Esophagus (tissue), 2 donors: ENCODE data around the gene RAB34. TPM values are rescaled to one million over a fixed set of nuclear protein-coding genes. Genes with fewer than 3 reads are reported as not detected.

ENCODE experiments used
- H3K27ac ChIP-seq, 2 donors: one replicate each; pipeline ENCODE4 v1.5.1; 2013; ENCODE audit warnings: low read depth in 2 of 2, mild to moderate bottlenecking in 2 of 2, inconsistent platforms in 1 of 2, low read length in 1 of 2, moderate library complexity in 1 of 2
- H3K27me3 ChIP-seq, 2 donors: one replicate each; pipeline ENCODE4 v1.6.1; 2013; ENCODE audit warnings: low read length in 2 of 2, control low read depth in 1 of 2, mild to moderate bottlenecking in 1 of 2; ENCODE audit not compliant: insufficient read depth in 2 of 2, control insufficient read depth in 1 of 2
- H3K36me3 ChIP-seq, 2 donors: one replicate each; pipeline ENCODE4 v1.6.1; 2013; ENCODE audit warnings: low read length in 1 of 2; ENCODE audit not compliant: control insufficient read depth in 2 of 2, insufficient read depth in 2 of 2
- H3K4me1 ChIP-seq, 2 donors: one replicate each; pipeline ENCODE4 v1.6.1; 2013; ENCODE audit warnings: low read length in 1 of 2; ENCODE audit not compliant: control insufficient read depth in 2 of 2, insufficient read depth in 2 of 2
- H3K4me3 ChIP-seq, 2 donors: one replicate each; pipeline ENCODE4 v1.5.1; 2013; ENCODE audit warnings: low read length in 2 of 2, mild to moderate bottlenecking in 2 of 2, low read depth in 1 of 2, moderate library complexity in 1 of 2
- H3K9me3 ChIP-seq, 2 donors: one replicate each; pipeline ENCODE4 v1.6.1; 2013; ENCODE audit warnings: mild to moderate bottlenecking in 2 of 2, low read depth in 1 of 2, low read length in 1 of 2, moderate library complexity in 1 of 2; ENCODE audit not compliant: control insufficient read depth in 2 of 2, insufficient read depth in 1 of 2
- WGBS, 2 donors: extraction: QIAGEN DNeasy Blood & Tissue Kit; methylation state at CpG; one replicate each; pipeline ENCODE4 v1.1.7; 2013; 5-methylcytosine and 5-hydroxymethylcytosine counted together
- polyA plus RNA-seq, 2 donors: library from polyadenylated mRNA; stranded (reverse); fragments of 200-250 nt; gene quantifications; one replicate each; pipeline ENCODE4 v1.2.3, GENCODE V29; 2013
- donor health status: healthy with polysubstance abuse.
- donor health status: Bipolar disorder and iron deficiency.

The RAB34 gene
- polyA plus RNA-seq, 2 donors: 31.5 to 42.2 TPM

- 86 to 88% methylated on average over 7 of the region's 7 CpGs for WGBS, 2 donors
- H3K36me3 ChIP-seq: peaks cover 0 to 18% of the 10 kb centered on the region in 2 donors
- no peak overlapping the region for H3K4me3 ChIP-seq
- no peak overlapping the region for H3K27ac ChIP-seq
- H3K4me1 ChIP-seq: peaks cover 0 to 2% of the 10 kb centered on the region in 2 donors
- no peaks in the 10 kb centered on the region for H3K9me3 ChIP-seq
- H3K27me3 ChIP-seq: no peaks in the 10 kb centered on the region
Measured at GRCh38 chr17:28755486-28755885, 37.8 kb upstream of the RAB34 start.

GRCh38 chr17:28751600-28752366 is 34.1 kb upstream of the RAB34 start:
- 93 to 94% methylated on average over 10 of the region's 10 CpGs for WGBS, 2 donors
- H3K4me1 ChIP-seq: peaks cover 0 to 26% of the 10 kb centered on the region in 2 donors
- no peaks in the 10 kb centered on the region for H3K27me3 ChIP-seq
- H3K4me3 ChIP-seq: no peak overlapping the region
- peaks cover 13 to 29% of the 10 kb centered on the region in 2 donors for H3K36me3 ChIP-seq
- no peak overlapping the region for H3K27ac ChIP-seq
- no peaks in the 10 kb centered on the region for H3K9me3 ChIP-seq

GRCh38 chr17:28750178-28751047 is 32.7 kb upstream of the RAB34 start:
- Histone ChIP-seq H3K9me3 (no peaks in the 10 kb centered on the region), H3K27me3 (no peaks in the 10 kb centered on the region), H3K27ac (no peak overlapping the region), H3K36me3 (peaks cover 13 to 29% of the 10 kb centered on the region in 2 donors), H3K4me3 (no peak overlapping the region), H3K4me1 (peaks cover 4 to 34% of the 10 kb centered on the region in 2 donors)
- 25 to 30% methylated on average over 20 of the region's 20 CpGs for WGBS, 2 donors

- Histone ChIP-seq H3K4me3 (no peak overlapping the region), H3K9me3 (no peaks in the 10 kb centered on the region), H3K4me1 (peaks cover 7 to 37% of the 10 kb centered on the region in 2 donors), H3K27ac (peak overlapping the region; percentile 8 to 59), H3K36me3 (peaks cover 13 to 29% of the 10 kb centered on the region in 2 donors), H3K27me3 (no peaks in the 10 kb centered on the region)
- 51 to 56% methylated on average over 11 of the region's 11 CpGs for WGBS, 2 donors
Measured at GRCh38 chr17:28749516-28750177, 32.0 kb upstream of the RAB34 start.

- Histone ChIP-seq H3K27ac (peak overlapping the region in 1 of 2 donors; percentile 59), H3K27me3 (no peaks in the 10 kb centered on the region), H3K36me3 (peaks cover 13 to 29% of the 10 kb centered on the region in 2 donors), H3K9me3 (no peaks in the 10 kb centered on the region), H3K4me1 (peaks cover 7 to 38% of the 10 kb centered on the region in 2 donors), H3K4me3 (no peak overlapping the region)
- whole genome bisulfite sequencing, 2 donors: 50 to 59% methylated on average over 18 of the region's 18 CpGs
Measured at GRCh38 chr17:28748852-28749515, 31.3 kb upstream of the RAB34 start.

- Histone ChIP-seq H3K36me3 (peaks cover 13 to 29% of the 10 kb centered on the region in 2 donors), H3K27ac (peak overlapping the region; percentile 40 to 97), H3K4me3 (peak overlapping the region in 1 of 2 donors; percentile 18), H3K27me3 (no peaks in the 10 kb centered on the region), H3K4me1 (peaks cover 7 to 42% of the 10 kb centered on the region in 2 donors), H3K9me3 (no peaks in the 10 kb centered on the region)
- WGBS, 2 donors: 61 to 66% methylated on average over 18 of the region's 18 CpGs
Measured at GRCh38 chr17:28747801-28748750, 30.4 kb upstream of the RAB34 start.

- H3K4me1 ChIP-seq: peaks cover 7 to 42% of the 10 kb centered on the region in 2 donors
- WGBS, 2 donors: 34 to 38% methylated on average over 7 of the region's 7 CpGs
- no peaks in the 10 kb centered on the region for H3K27me3 ChIP-seq
- H3K27ac ChIP-seq: peak overlapping the region; percentile 93 to 97
- H3K4me3 ChIP-seq: peak overlapping the region; percentile 27 to 74
- no peaks in the 10 kb centered on the region for H3K9me3 ChIP-seq
- H3K36me3 ChIP-seq: peaks cover 13 to 27% of the 10 kb centered on the region in 2 donors
Measured at GRCh38 chr17:28747051-28747691, 29.5 kb upstream of the RAB34 start.

- H3K27ac ChIP-seq: peak overlapping the region; percentile 93 to 97
- WGBS, 2 donors: 31 to 34% methylated on average over 5 of the region's 5 CpGs
- H3K36me3 ChIP-seq: peaks cover 13 to 27% of the 10 kb centered on the region in 2 donors
- peaks cover 7 to 42% of the 10 kb centered on the region in 2 donors for H3K4me1 ChIP-seq
- H3K4me3 ChIP-seq: peak overlapping the region; percentile 27 to 74
- H3K9me3 ChIP-seq: no peaks in the 10 kb centered on the region
- H3K27me3 ChIP-seq: no peaks in the 10 kb centered on the region
Measured at GRCh38 chr17:28746611-28747050, 29.0 kb upstream of the RAB34 start.
